A549 treated with AZD9567 at 1 μM for 4 hours (cell line): ENCODE data around the gene CDRT4. TPM values are rescaled to one million over a fixed set of nuclear protein-coding genes. Genes with fewer than 3 reads are reported as not detected.

Experiments
- total RNA-seq: library from RNA; stranded (reverse); fragments of 200-300 nt; extraction: Qiagen RNA extraction; gene quantifications from 5 replicates; pipeline ENCODE4 v1.2.3, GENCODE V29; 2022; ENCODE audit not compliant: insufficient read depth

The CDRT4 gene
- 0.61 to 1.0 TPM (median 0.81 TPM) in 4 of 5 replicates, not detected in the other for total RNA-seq

GRCh38 chr17:15467592-15467991, at the start of gene CDRT4:
TSS of gene CDRT4 (minus strand) at chr17:15467621. CDS start at chr17:15440238, 27,383 bp downstream.

Other genes with a start within 250 kb of the CDRT4 start
- 182 to 228 TPM (median 214 TPM) in 5 replicates for gene PMP22, start 202.3 kb downstream of the CDRT4 start, total RNA-seq
- 0.26 to 0.37 TPM in 2 of 5 replicates, not detected in the others for gene TEKT3, start 126.0 kb downstream of the CDRT4 start, total RNA-seq
- gene TVP23C, start 95.9 kb upstream of the CDRT4 start, total RNA-seq = 7.4 to 10.1 TPM (median 8.5 TPM) in 5 replicates
- gene FBXW10B, start 152.1 kb upstream of the CDRT4 start, total RNA-seq = 3.2 to 4.2 TPM (median 3.2 TPM) in 4 of 5 replicates, not detected in the other
- gene TRIM16, start 216.7 kb upstream of the CDRT4 start, total RNA-seq = 146 to 213 TPM (median 159 TPM) in 5 replicates
- 23.7 to 43.4 TPM (median 26.8 TPM) in 5 replicates for gene ZNF286A, start 232.1 kb upstream of the CDRT4 start, total RNA-seq